Neural cell (in vitro differentiated cells): ENCODE measurements around the gene RHPN2. TPM values are rescaled to one million over a fixed set of nuclear protein-coding genes. Genes with fewer than 3 reads are reported as not detected.
"Not testable (repeated sequence)": the region's sequence is repeated elsewhere in the genome, so short reads cannot be mapped to it uniquely, and the experiment has no call there.

Experiments used
- H2AFZ ChIP-seq: fragments of 200-600, 300-800 bp; sonication (generic), shearing (Covaris generic); 2 replicates; pipeline ENCODE4 v1.6.0; 2014; ENCODE audit warnings: low read depth, mild to moderate bottlenecking, antibody characterized with exemption, low read length, moderate library complexity
- H3F3A ChIP-seq: fragments of 200-600 bp; shearing (Covaris generic); 2 replicates; pipeline ENCODE4 v1.6.1; 2016; ENCODE audit warnings: mild to moderate bottlenecking, moderate library complexity, mixed read lengths, antibody characterized with exemption, low read length; ENCODE audit not compliant: insufficient read depth, poor library complexity, severe bottlenecking
- H3K27ac ChIP-seq: fragments of 200-600, 300-800 bp; sonication (generic), shearing (Covaris generic); 2 replicates; pipeline ENCODE4 v1.5.1; 2014; ENCODE audit warnings: mild to moderate bottlenecking, low read length, moderate library complexity
- H3K27me3 ChIP-seq: fragments of 300-800, 200-600 bp; sonication (generic), shearing (Covaris generic); 2 replicates; pipeline ENCODE4 v1.6.0; 2014; ENCODE audit warnings: mild to moderate bottlenecking, low read depth, low read length, moderate library complexity; ENCODE audit not compliant: insufficient read depth
- H3K36me3 ChIP-seq: fragments of 300-800, 200-600 bp; sonication (generic), shearing (Covaris generic); 2 replicates; pipeline ENCODE4 v1.5.1; 2014; ENCODE audit warnings: mild to moderate bottlenecking, antibody characterized with exemption, low read length, moderate library complexity; ENCODE audit not compliant: insufficient read depth
- H3K4me2 ChIP-seq: fragments of 300-800, 200-600 bp; sonication (generic), shearing (Covaris generic); 2 replicates; pipeline ENCODE4 v1.6.0; 2014; ENCODE audit warnings: mild to moderate bottlenecking, low read length
- H3K4me3 ChIP-seq: fragments of 300-800, 200-600 bp; sonication (generic), shearing (Covaris generic); 2 replicates; pipeline ENCODE4 v1.5.1; 2014; ENCODE audit warnings: mild to moderate bottlenecking, low read length, moderate library complexity
- H3K79me2 ChIP-seq: fragments of 200-600 bp; shearing (Covaris generic); replicated peaks from 2 replicates; pipeline ENCODE4 v1.6.0; 2014; ENCODE audit warnings: mild to moderate bottlenecking, low read length, moderate library complexity; ENCODE audit not compliant: insufficient read depth
- H3K9ac ChIP-seq: fragments of 300-800, 200-600 bp; sonication (generic), shearing (Covaris generic); 2 replicates; pipeline ENCODE4 v1.6.1; 2016; ENCODE audit warnings: mild to moderate bottlenecking, low read length, mixed read lengths
- H3K9me2 ChIP-seq: fragments of 200-600 bp; shearing (Covaris generic); 2 replicates; pipeline ENCODE4 v1.6.1; 2016; ENCODE audit warnings: mild to moderate bottlenecking, low read length, mixed read lengths; ENCODE audit not compliant: insufficient read depth
- H3K9me3 ChIP-seq: fragments of 200-600, 300-800 bp; sonication (generic), shearing (Covaris generic); 2 replicates; pipeline ENCODE4 v1.6.1; 2016; ENCODE audit warnings: mild to moderate bottlenecking, mixed run types, low read length, moderate library complexity, mixed read lengths
- H4K20me1 ChIP-seq: fragments of 200-600 bp; shearing (Covaris generic); 2 replicates; pipeline ENCODE4 v1.6.1; 2016; ENCODE audit warnings: mild to moderate bottlenecking, mixed run types; ENCODE audit not compliant: insufficient read depth
- EP300 ChIP-seq: fragments of 450-650 bp; conservative IDR thresholded peaks from 2 replicates; pipeline ENCODE4 v1.6.1; 2014; ENCODE audit warnings: antibody characterized with exemption, mild to moderate bottlenecking, moderate library complexity; ENCODE audit not compliant: poor library complexity, severe bottlenecking
- EZH2 ChIP-seq: fragments of 200-600, 300-800 bp; shearing (Covaris generic), sonication (generic); IDR thresholded peaks from 2 replicates; pipeline ENCODE4 v1.6.1; 2014; ENCODE audit warnings: antibody characterized with exemption, low read length, borderline replicate concordance, mild to moderate bottlenecking; ENCODE audit not compliant: insufficient read depth, poor library complexity, severe bottlenecking
- MXI1 ChIP-seq: fragments of 450-650 bp; conservative IDR thresholded peaks from 2 replicates; pipeline ENCODE4 v1.6.1; 2014; ENCODE audit warnings: antibody characterized with exemption, mild to moderate bottlenecking; ENCODE audit not compliant: poor library complexity, severe bottlenecking
- POLR2AphosphoS5 ChIP-seq: IDR thresholded peaks from 2 replicates; pipeline ENCODE4 v1.6.1; 2012
- RAD21 ChIP-seq: fragments of 450-650 bp; conservative IDR thresholded peaks from 2 replicates; pipeline ENCODE4 v1.6.1; 2014; ENCODE audit warnings: antibody characterized with exemption, mild to moderate bottlenecking, moderate library complexity
- SMC3 ChIP-seq: fragments of 450-650 bp; conservative IDR thresholded peaks from 2 replicates; pipeline ENCODE4 v1.6.1; 2014; ENCODE audit warnings: antibody characterized with exemption, mild to moderate bottlenecking, moderate library complexity; ENCODE audit not compliant: poor library complexity
- TAF1 ChIP-seq: IDR thresholded peaks from 2 replicates; pipeline ENCODE4 v1.6.1; 2012; ENCODE audit warnings: low read depth
- polyA plus RNA-seq: library from polyadenylated mRNA; depleted of rRNA; stranded (reverse); fragments of >200 nt; gene quantifications from 2 replicates; pipeline ENCODE4 v1.2.3, GENCODE V29; 2014
- TF ChIP-seq, protein P1 (sequence below): IDR thresholded peaks from 2 replicates; pipeline ENCODE4 v1.6.1; 2012; ENCODE audit warnings: borderline replicate concordance
- TF ChIP-seq, protein P2 (sequence below): fragments of 450-650 bp; IDR thresholded peaks from 2 replicates; pipeline ENCODE4 v1.5.1; 2014; ENCODE audit warnings: antibody characterized with exemption, mild to moderate bottlenecking, moderate library complexity; ENCODE audit not compliant: poor library complexity, severe bottlenecking

RHPN2 gene
- polyA plus RNA-seq, 1 donor from 2014 or later, result 1.5 TPM

DNA sequence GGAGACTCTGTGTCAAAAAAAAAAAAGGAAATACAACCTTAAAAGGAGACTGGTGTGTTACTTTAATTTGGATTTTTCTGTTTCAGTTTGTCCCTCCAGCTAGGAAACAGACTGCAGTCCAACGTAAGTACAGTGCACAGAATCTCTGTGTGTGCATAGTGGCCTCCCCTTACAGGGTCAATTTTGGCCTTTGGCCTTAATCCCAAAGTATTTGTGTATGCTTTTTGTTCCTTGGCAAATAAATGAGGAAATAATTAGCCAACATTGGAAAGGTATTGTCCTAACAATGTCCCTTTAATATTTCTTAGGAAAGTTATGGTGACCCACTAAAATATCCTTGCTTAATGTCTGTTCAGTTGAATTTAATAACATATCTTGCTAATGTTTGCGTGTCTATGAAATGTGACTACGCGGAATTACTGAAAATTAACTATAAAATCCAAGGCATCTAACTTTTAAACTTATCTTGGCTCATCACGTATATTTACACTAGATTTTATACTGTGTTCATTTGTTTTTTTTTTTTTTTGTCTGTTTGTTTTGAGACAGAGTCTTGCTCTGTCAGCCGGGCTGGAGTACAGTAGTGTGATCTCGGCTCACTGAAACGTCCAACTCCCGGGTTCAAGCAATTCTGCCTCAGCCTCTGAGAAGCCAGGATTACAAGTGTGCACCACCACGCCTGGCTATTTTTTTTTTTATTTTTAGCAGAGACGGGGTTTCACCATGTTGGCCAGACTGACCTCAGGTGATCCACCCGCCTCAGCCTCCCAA is 39.0 kb downstream of the RHPN2 start:
- not testable (repeated sequence) for H3K27ac ChIP-seq, H3K4me3 ChIP-seq, H3F3A ChIP-seq, H3K4me2 ChIP-seq, H3K9me2 ChIP-seq, H3K9me3 ChIP-seq, H3K9ac ChIP-seq, H3K79me2 ChIP-seq, H3K27me3 ChIP-seq, H2AFZ ChIP-seq, H4K20me1 ChIP-seq, H3K36me3 ChIP-seq

DNA sequence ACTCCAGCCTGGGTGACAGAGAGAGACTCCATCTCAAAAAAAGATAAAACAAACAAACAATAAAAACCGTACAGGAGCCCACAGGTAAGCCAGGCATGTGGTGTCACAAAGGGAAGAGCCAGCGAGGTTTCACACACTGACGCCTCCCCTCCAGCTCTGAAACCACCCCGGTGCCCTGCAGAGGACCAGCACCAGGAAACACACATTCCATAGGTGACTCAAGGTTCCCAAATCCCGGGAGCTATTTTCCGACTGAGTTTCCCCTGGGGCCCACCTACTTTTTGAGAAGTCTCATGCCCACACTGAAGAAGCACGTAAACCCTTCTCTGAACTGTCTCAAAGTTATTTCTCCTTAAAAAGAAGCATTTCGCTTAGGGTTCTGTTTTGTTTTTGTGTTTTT is 40.3 kb downstream of the RHPN2 start:
- Histone ChIP-seq H3K36me3 (no peaks in the 10 kb centered on the region), H3F3A (no peaks in the 10 kb centered on the region), H4K20me1 (no peaks in the 10 kb centered on the region), H3K79me2 (no peaks in the 10 kb centered on the region), H3K27me3 (no peaks in the 10 kb centered on the region), H3K27ac (no peak overlapping the region), H3K4me2 (no peak overlapping the region), H3K9ac (no peak overlapping the region), H3K4me3 (no peak overlapping the region), H3K9me2 (no peaks in the 10 kb centered on the region), H3K9me3 (no peaks in the 10 kb centered on the region), H2AFZ (no peak overlapping the region)
- no peak for TF ChIP-seq TAF1
- TF ChIP-seq EZH2, result no peak
- TF ChIP-seq EP300, result no peak
- TF ChIP-seq, protein P1, sequence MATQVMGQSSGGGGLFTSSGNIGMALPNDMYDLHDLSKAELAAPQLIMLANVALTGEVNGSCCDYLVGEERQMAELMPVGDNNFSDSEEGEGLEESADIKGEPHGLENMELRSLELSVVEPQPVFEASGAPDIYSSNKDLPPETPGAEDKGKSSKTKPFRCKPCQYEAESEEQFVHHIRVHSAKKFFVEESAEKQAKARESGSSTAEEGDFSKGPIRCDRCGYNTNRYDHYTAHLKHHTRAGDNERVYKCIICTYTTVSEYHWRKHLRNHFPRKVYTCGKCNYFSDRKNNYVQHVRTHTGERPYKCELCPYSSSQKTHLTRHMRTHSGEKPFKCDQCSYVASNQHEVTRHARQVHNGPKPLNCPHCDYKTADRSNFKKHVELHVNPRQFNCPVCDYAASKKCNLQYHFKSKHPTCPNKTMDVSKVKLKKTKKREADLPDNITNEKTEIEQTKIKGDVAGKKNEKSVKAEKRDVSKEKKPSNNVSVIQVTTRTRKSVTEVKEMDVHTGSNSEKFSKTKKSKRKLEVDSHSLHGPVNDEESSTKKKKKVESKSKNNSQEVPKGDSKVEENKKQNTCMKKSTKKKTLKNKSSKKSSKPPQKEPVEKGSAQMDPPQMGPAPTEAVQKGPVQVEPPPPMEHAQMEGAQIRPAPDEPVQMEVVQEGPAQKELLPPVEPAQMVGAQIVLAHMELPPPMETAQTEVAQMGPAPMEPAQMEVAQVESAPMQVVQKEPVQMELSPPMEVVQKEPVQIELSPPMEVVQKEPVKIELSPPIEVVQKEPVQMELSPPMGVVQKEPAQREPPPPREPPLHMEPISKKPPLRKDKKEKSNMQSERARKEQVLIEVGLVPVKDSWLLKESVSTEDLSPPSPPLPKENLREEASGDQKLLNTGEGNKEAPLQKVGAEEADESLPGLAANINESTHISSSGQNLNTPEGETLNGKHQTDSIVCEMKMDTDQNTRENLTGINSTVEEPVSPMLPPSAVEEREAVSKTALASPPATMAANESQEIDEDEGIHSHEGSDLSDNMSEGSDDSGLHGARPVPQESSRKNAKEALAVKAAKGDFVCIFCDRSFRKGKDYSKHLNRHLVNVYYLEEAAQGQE, result no peak
- no peak for TF ChIP-seq MXI1
- TF ChIP-seq POLR2AphosphoS5, result no peak
- TF ChIP-seq SMC3, result no peak
- no peak for TF ChIP-seq RAD21
- TF ChIP-seq, protein P2, sequence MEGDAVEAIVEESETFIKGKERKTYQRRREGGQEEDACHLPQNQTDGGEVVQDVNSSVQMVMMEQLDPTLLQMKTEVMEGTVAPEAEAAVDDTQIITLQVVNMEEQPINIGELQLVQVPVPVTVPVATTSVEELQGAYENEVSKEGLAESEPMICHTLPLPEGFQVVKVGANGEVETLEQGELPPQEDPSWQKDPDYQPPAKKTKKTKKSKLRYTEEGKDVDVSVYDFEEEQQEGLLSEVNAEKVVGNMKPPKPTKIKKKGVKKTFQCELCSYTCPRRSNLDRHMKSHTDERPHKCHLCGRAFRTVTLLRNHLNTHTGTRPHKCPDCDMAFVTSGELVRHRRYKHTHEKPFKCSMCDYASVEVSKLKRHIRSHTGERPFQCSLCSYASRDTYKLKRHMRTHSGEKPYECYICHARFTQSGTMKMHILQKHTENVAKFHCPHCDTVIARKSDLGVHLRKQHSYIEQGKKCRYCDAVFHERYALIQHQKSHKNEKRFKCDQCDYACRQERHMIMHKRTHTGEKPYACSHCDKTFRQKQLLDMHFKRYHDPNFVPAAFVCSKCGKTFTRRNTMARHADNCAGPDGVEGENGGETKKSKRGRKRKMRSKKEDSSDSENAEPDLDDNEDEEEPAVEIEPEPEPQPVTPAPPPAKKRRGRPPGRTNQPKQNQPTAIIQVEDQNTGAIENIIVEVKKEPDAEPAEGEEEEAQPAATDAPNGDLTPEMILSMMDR, result no peak
